OCI-LY1 (cell line): ENCODE measurements around the gene PNMA8C.

Experiments
- EZH2 ChIP-seq: fragments of 200-600 bp; sonication (generic), shearing (Covaris generic); IDR thresholded peaks from 2 replicates; pipeline ENCODE4 v1.8.0; 2017; ENCODE audit warnings: borderline replicate concordance, mixed run types, mild to moderate bottlenecking, antibody characterized with exemption, low read length, moderate library complexity, mixed read lengths
- TF ChIP-seq, protein P1 (sequence below): fragments of 200-600 bp; sonication (generic), shearing (Covaris generic); IDR thresholded peaks from 2 replicates; pipeline ENCODE4 v1.5.1; 2017; ENCODE audit warnings: mild to moderate bottlenecking, antibody characterized with exemption, low read length, moderate library complexity, mixed read lengths

DNA sequence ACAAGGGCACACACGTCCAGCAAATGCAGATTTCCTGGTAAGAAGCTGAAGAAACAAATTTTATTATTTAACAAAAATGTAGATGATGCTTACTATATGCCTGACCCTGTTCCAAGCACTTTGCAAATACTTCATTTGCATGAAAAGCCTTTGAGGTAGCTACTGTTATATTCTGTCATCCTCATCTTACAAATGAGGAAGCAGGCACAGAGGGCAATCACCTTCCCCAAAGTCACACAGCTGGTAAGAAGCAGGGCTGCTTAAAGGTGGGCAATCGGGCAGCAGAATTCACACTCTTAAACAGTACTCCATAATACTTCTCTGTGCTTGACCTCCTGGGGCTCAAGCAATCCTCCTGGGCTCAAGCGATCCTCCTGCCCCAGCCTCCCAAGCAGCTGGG, 18.3 kb upstream of the PNMA8C start:
- TF ChIP-seq, protein P1, sequence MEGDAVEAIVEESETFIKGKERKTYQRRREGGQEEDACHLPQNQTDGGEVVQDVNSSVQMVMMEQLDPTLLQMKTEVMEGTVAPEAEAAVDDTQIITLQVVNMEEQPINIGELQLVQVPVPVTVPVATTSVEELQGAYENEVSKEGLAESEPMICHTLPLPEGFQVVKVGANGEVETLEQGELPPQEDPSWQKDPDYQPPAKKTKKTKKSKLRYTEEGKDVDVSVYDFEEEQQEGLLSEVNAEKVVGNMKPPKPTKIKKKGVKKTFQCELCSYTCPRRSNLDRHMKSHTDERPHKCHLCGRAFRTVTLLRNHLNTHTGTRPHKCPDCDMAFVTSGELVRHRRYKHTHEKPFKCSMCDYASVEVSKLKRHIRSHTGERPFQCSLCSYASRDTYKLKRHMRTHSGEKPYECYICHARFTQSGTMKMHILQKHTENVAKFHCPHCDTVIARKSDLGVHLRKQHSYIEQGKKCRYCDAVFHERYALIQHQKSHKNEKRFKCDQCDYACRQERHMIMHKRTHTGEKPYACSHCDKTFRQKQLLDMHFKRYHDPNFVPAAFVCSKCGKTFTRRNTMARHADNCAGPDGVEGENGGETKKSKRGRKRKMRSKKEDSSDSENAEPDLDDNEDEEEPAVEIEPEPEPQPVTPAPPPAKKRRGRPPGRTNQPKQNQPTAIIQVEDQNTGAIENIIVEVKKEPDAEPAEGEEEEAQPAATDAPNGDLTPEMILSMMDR, result no peak
- no peak for TF ChIP-seq EZH2
